HFFc6 (cell line): Measurements from ENCODE around the gene CCDC192. TPM values are rescaled to one million over a fixed set of nuclear protein-coding genes. Genes with fewer than 3 reads are reported as not detected.

Experiments
- DNase-seq: peaks from one replicate; pipeline ENCODE4 v3.0.0-alpha.2; 2018
- H3K27ac Mint-ChIP-seq: 2 replicates; pipeline ENCODE4 v1.8.0; 2020; ENCODE audit warnings: mild to moderate bottlenecking, mixed read lengths
- H3K27me3 Mint-ChIP-seq: 2 replicates; pipeline ENCODE4 v1.8.0; 2021; ENCODE audit warnings: mild to moderate bottlenecking, moderate library complexity, mixed read lengths; ENCODE audit not compliant: insufficient read depth
- H3K36me3 Mint-ChIP-seq: 2 replicates; pipeline ENCODE4 v1.8.0; 2021; ENCODE audit warnings: low read depth, mixed read lengths
- H3K4me1 Mint-ChIP-seq: 2 replicates; pipeline ENCODE4 v1.8.0; 2020; ENCODE audit warnings: low read depth, mixed read lengths
- H3K4me3 Mint-ChIP-seq: 2 replicates; pipeline ENCODE4 v1.8.0; 2020; ENCODE audit warnings: mild to moderate bottlenecking, moderate library complexity, mixed read lengths
- H3K9me3 Mint-ChIP-seq: 2 replicates; pipeline ENCODE4 v1.8.0; 2020; ENCODE audit warnings: mild to moderate bottlenecking, mixed read lengths
- CTCF ChIP-seq: fragments of 200-600 bp; sonication (generic); IDR thresholded peaks from 2 replicates; pipeline ENCODE4 v1.5.0; 2021; ENCODE audit warnings: antibody characterized with exemption, mild to moderate bottlenecking
- total RNA-seq, 6 experiments: library from RNA; stranded (reverse); fragmentation: NEBNext Ultra II Directional; extraction: Animal tissue kit (Norgen Biotek cat#: 25700); gene quantifications; 2 replicates in 1 of 6; 3 replicates in 5 of 6; pipeline ENCODE4 v1.2.3, GENCODE V29; 2021

The CCDC192 gene
- total RNA-seq, 6 experiments from 2014 or later, result not detected

DNA sequence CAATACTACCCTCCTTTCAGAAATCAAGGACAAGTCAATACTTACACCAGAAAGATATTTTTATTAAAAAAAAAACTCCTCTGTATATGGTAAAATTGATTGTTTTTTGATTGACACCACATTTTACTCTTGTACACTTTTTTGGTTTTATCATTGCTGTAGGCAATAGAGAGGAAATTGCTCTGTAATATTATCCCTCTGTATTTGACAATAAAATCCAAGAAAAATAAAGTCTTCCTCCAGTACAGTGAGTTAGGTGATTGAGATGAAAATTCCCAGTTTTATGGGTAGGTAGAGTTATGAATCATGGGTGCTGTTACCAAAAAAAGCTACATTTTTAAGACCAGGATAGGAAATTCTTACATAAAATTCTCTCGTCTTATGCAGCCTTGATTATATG, 22.6 kb upstream of the CCDC192 start:
- Mint-ChIP-seq H3K4me3 (no peak overlapping the region), H3K9me3 (no peaks in the 10 kb centered on the region), H3K36me3 (peaks cover 3% of the 10 kb centered on the region; the same call in 1 of the 2 replicates), H3K27ac (no peak overlapping the region), H3K4me1 (no peaks in the 10 kb centered on the region), H3K27me3 (no peaks in the 10 kb centered on the region; the same call in none of the 2 replicates)
- DNase-seq, result no peak
- TF ChIP-seq CTCF, result no peak

- TF ChIP-seq CTCF, result no peak
These were observed 20.2 kb upstream of the CCDC192 start for GRCh38 chr5:127683008-127683407.

GRCh38 chr5:127684726-127685467, 18.3 kb upstream of the CCDC192 start:
- H3K27me3 Mint-ChIP-seq, result no peaks in the 10 kb centered on the region
- no peaks in the 10 kb centered on the region for H3K9me3 Mint-ChIP-seq
- TF ChIP-seq CTCF, result no peak
- no peak overlapping the region for H3K27ac Mint-ChIP-seq
- no peak for DNase-seq
- no peaks in the 10 kb centered on the region for H3K36me3 Mint-ChIP-seq
- no peak overlapping the region for H3K4me3 Mint-ChIP-seq
- H3K4me1 Mint-ChIP-seq, result no peaks in the 10 kb centered on the region

More at GRCh38 chr5:127683008-127683407, 20.2 kb upstream of the CCDC192 start:
- H3K36me3 Mint-ChIP-seq, result no peaks in the 10 kb centered on the region
- H3K9me3 Mint-ChIP-seq, result no peaks in the 10 kb centered on the region
- no peaks in the 10 kb centered on the region for H3K27me3 Mint-ChIP-seq
- H3K27ac Mint-ChIP-seq, result no peak overlapping the region
- DNase-seq, result no peak
- no peak overlapping the region for H3K4me3 Mint-ChIP-seq
- H3K4me1 Mint-ChIP-seq, result no peaks in the 10 kb centered on the region

DNA sequence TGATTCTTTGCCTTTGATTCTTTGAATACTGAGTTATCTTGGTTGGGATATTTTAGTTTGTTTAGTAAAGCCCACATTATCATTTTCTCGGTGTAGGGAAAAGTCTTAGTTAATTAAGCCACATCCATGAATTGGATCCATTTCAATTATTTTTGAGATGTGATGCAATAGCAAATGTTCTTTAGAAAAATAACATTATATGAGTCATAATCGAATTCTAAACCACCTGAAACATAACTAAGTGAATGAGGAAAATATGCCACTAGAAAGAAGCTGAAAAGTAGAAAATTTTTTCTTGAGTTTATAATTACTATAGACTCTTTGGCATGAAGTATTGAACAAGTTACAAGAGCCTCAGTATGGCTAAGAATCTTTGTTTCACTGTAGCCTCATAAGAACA, 17.5 kb upstream of the CCDC192 start:
- DNase-seq, result no peak
- Mint-ChIP-seq H3K4me3 (no peak overlapping the region), H3K9me3 (no peaks in the 10 kb centered on the region), H3K36me3 (no peaks in the 10 kb centered on the region), H3K27me3 (peaks cover 1% of the 10 kb centered on the region; the same call in 1 of the 2 replicates), H3K4me1 (no peaks in the 10 kb centered on the region), H3K27ac (no peak overlapping the region)
- no peak for TF ChIP-seq CTCF

- no peaks in the 10 kb centered on the region for H3K9me3 Mint-ChIP-seq
- peaks cover 4% of the 10 kb centered on the region; the same call in 1 of the 2 replicates for H3K27me3 Mint-ChIP-seq
- H3K27ac Mint-ChIP-seq, result no peak overlapping the region
These were observed 16.8 kb upstream of the CCDC192 start for GRCh38 chr5:127686424-127686823.

More at GRCh38 chr5:127686424-127686823, 16.8 kb upstream of the CCDC192 start:
- Mint-ChIP-seq H3K4me1 (no peaks in the 10 kb centered on the region), H3K36me3 (no peaks in the 10 kb centered on the region), H3K4me3 (no peak overlapping the region)
- no peak for TF ChIP-seq CTCF
- no peak for DNase-seq
